HEK293 (cell line): ENCODE data around the gene LRRC74A.

Experiments used
- KLF10 ChIP-seq: fragments of 450-650 bp; IDR thresholded peaks from 2 replicates; pipeline ENCODE4 v1.5.1; 2018; ENCODE audit warnings: missing biosample characterization, mild to moderate bottlenecking, missing genetic modification characterization
- KLF8 ChIP-seq: fragments of 450-650 bp; formaldehyde crosslinking; IDR thresholded peaks from 2 replicates; pipeline ENCODE4 v1.5.1; 2016; ENCODE audit warnings: missing biosample characterization, missing genetic modification characterization
- MYNN ChIP-seq: fragments of 450-650 bp; formaldehyde crosslinking; IDR thresholded peaks from 2 replicates; pipeline ENCODE4 v1.5.1; 2016; ENCODE audit warnings: missing biosample characterization, missing genetic modification characterization, borderline replicate concordance
- WT1 ChIP-seq: fragments of 450-650 bp; formaldehyde crosslinking; IDR thresholded peaks from 2 replicates; pipeline ENCODE4 v1.5.1; 2016; ENCODE audit warnings: missing biosample characterization, missing genetic modification characterization
- ZBTB20 ChIP-seq: fragments of 450-650 bp; formaldehyde crosslinking; IDR thresholded peaks from 2 replicates; pipeline ENCODE4 v1.5.1; 2016; ENCODE audit warnings: missing biosample characterization, missing genetic modification characterization
- ZBTB48 ChIP-seq: fragments of 450-650 bp; formaldehyde crosslinking; IDR thresholded peaks from 2 replicates; pipeline ENCODE4 v1.5.1; 2016; ENCODE audit warnings: missing biosample characterization, missing genetic modification characterization
- ZFP69B ChIP-seq: fragments of 450-650 bp; formaldehyde crosslinking; IDR thresholded peaks from 2 replicates; pipeline ENCODE4 v1.5.1; 2016; ENCODE audit warnings: missing biosample characterization, missing genetic modification characterization
- ZNF140 ChIP-seq: fragments of 450-650 bp; formaldehyde crosslinking; IDR thresholded peaks from 2 replicates; pipeline ENCODE4 v1.5.1; 2016; ENCODE audit warnings: missing biosample characterization, missing genetic modification characterization
- ZNF148 ChIP-seq: fragments of 450-650 bp; formaldehyde crosslinking; IDR thresholded peaks from 2 replicates; pipeline ENCODE4 v1.5.0; 2017; ENCODE audit warnings: missing biosample characterization, missing genetic modification characterization, borderline replicate concordance
- ZNF169 ChIP-seq: fragments of 450-650 bp; formaldehyde crosslinking; IDR thresholded peaks from 2 replicates; pipeline ENCODE4 v1.5.1; 2016; ENCODE audit warnings: missing biosample characterization, missing genetic modification characterization
- ZNF174 ChIP-seq: fragments of 450-650 bp; formaldehyde crosslinking; IDR thresholded peaks from 2 replicates; pipeline ENCODE4 v1.5.0; 2017; ENCODE audit warnings: missing biosample characterization, mild to moderate bottlenecking, missing genetic modification characterization
- ZNF184 ChIP-seq: fragments of 450-650 bp; IDR thresholded peaks from 2 replicates; pipeline ENCODE4 v1.5.1; 2018; ENCODE audit warnings: missing biosample characterization, mild to moderate bottlenecking, missing genetic modification characterization
- ZNF266 ChIP-seq: fragments of 450-650 bp; formaldehyde crosslinking; IDR thresholded peaks from 2 replicates; pipeline ENCODE4 v1.5.1; 2016; ENCODE audit warnings: missing biosample characterization, missing genetic modification characterization, low read depth
- ZNF335 ChIP-seq: fragments of 450-650 bp; formaldehyde crosslinking; conservative IDR thresholded peaks from 2 replicates; pipeline ENCODE4 v1.5.1; 2016; ENCODE audit warnings: missing biosample characterization, missing genetic modification characterization
- ZNF354C ChIP-seq: fragments of 450-650 bp; formaldehyde crosslinking; IDR thresholded peaks from 2 replicates; pipeline ENCODE4 v1.5.1; 2016; ENCODE audit warnings: missing biosample characterization, missing genetic modification characterization, low read depth, borderline replicate concordance
- ZNF362 ChIP-seq: fragments of 450-650 bp; formaldehyde crosslinking; IDR thresholded peaks from 2 replicates; pipeline ENCODE4 v1.5.1; 2016; ENCODE audit warnings: missing biosample characterization, missing genetic modification characterization
- ZNF37A ChIP-seq: fragments of 450-650 bp; IDR thresholded peaks from 2 replicates; pipeline ENCODE4 v1.5.1; 2018; ENCODE audit warnings: missing biosample characterization, missing genetic modification characterization
- ZNF391 ChIP-seq: fragments of 450-650 bp; formaldehyde crosslinking; IDR thresholded peaks from 2 replicates; pipeline ENCODE4 v1.5.1; 2016; ENCODE audit warnings: low read depth, missing biosample characterization, missing genetic modification characterization, borderline replicate concordance
- ZNF416 ChIP-seq: fragments of 450-650 bp; formaldehyde crosslinking; IDR thresholded peaks from 2 replicates; pipeline ENCODE4 v1.5.1; 2016; ENCODE audit warnings: missing biosample characterization, missing genetic modification characterization
- ZNF433 ChIP-seq: fragments of 450-650 bp; formaldehyde crosslinking; IDR thresholded peaks from 2 replicates; pipeline ENCODE4 v1.5.1; 2016; ENCODE audit warnings: missing biosample characterization, missing genetic modification characterization, low read depth
- ZNF571 ChIP-seq: fragments of 450-650 bp; formaldehyde crosslinking; IDR thresholded peaks from 2 replicates; pipeline ENCODE4 v1.5.0; 2017; ENCODE audit warnings: missing biosample characterization, missing genetic modification characterization
- ZNF596 ChIP-seq: fragments of 450-650 bp; IDR thresholded peaks from 2 replicates; pipeline ENCODE4 v1.5.0; 2018; ENCODE audit warnings: missing biosample characterization, mild to moderate bottlenecking, missing genetic modification characterization, moderate library complexity
- ZNF600 ChIP-seq: fragments of 450-650 bp; formaldehyde crosslinking; IDR thresholded peaks from 2 replicates; pipeline ENCODE4 v1.5.1; 2016; ENCODE audit warnings: missing biosample characterization, missing genetic modification characterization
- ZNF629 ChIP-seq: fragments of 450-650 bp; formaldehyde crosslinking; IDR thresholded peaks from 2 replicates; pipeline ENCODE4 v1.5.1; 2017; ENCODE audit warnings: missing biosample characterization, missing genetic modification characterization
- ZSCAN23 ChIP-seq: fragments of 450-650 bp; formaldehyde crosslinking; IDR thresholded peaks from 2 replicates; pipeline ENCODE4 v1.5.1; 2016; ENCODE audit warnings: missing biosample characterization, missing genetic modification characterization
- ZSCAN30 ChIP-seq: fragments of 450-650 bp; IDR thresholded peaks from 2 replicates; pipeline ENCODE4 v1.5.1; 2018; ENCODE audit warnings: missing biosample characterization, mild to moderate bottlenecking, missing genetic modification characterization, moderate library complexity
- TF ChIP-seq, protein P1 (sequence below): fragments of 450-650 bp; formaldehyde crosslinking; IDR thresholded peaks from 2 replicates; pipeline ENCODE4 v1.5.1; 2016; ENCODE audit warnings: missing biosample characterization, missing genetic modification characterization
- TF ChIP-seq, protein P2 (sequence below): fragments of 450-650 bp; formaldehyde crosslinking; IDR thresholded peaks from 2 replicates; pipeline ENCODE4 v1.5.1; 2016; ENCODE audit warnings: missing biosample characterization, missing genetic modification characterization
- TF ChIP-seq, protein P3 (sequence below): fragments of 450-650 bp; formaldehyde crosslinking; IDR thresholded peaks from 2 replicates; pipeline ENCODE4 v1.5.1; 2016; ENCODE audit warnings: missing biosample characterization, missing genetic modification characterization
- TF ChIP-seq, protein P4 (sequence below): fragments of 450-650 bp; formaldehyde crosslinking; IDR thresholded peaks from 2 replicates; pipeline ENCODE4 v1.5.1; 2017; ENCODE audit warnings: missing biosample characterization, mild to moderate bottlenecking, missing genetic modification characterization, moderate library complexity

Gene LRRC74A

DNA sequence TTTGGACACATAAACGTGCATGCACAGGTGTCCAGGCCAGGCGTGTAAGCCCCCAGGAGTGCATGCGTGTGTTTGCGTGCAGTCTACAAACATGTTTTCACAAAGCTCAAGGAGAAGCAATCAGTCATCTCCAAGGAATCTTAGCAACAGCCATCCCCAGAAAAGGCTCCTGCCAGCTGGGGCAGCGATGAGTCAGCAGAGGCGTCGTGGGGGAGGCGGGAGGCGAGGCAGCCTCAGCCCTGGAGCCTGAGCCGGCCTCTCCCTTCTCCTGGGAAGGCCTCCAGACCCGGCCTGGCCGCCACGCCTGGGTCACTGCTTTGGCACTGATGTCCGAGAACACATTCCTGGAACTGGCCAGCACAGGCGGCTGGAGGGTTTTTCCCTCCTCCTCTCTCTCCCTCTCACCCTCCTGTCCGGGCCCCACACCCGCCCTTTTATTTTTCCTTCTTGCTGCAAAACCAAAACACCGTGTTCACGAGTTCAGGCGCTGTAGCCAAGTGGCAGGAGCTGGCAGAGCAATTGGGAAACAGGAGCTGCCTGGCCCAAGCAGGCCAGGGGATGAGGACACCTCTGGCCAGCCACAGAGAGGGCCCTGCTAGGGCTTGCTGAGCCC is 92.7 kb downstream of the LRRC74A start (continued):
- TF ChIP-seq ZNF184 (tag by site-specific recombination) (no peak), ZNF362 (tag by site-specific recombination) (no peak), ZNF571 (tag by site-specific recombination) (no peak), ZNF148 (no peak), ZBTB48 (peak; percentile 58; the same call in 1 of the 2 replicates), KLF10 (peak; percentile 68; the same call in 1 of the 2 replicates), ZNF335 (tag by site-specific recombination) (peak; percentile 77), ZNF354C (tag by site-specific recombination) (no peak), ZNF433 (tag by site-specific recombination) (no peak), KLF8 (tag by site-specific recombination) (peak; percentile 74; the same call in 1 of the 2 replicates), ZFP69B (tag by site-specific recombination) (peak; percentile 89; the same call in 1 of the 2 replicates), ZNF169 (no peak), ZNF140 (tag by site-specific recombination) (no peak), ZNF416 (no peak), ZNF596 (tag by site-specific recombination) (no peak), MYNN (tag by site-specific recombination) (no peak), ZSCAN30 (peak; percentile 91), ZNF37A (tag by site-specific recombination) (no peak), WT1 (peak; percentile 58; the same call in 1 of the 2 replicates), ZNF600 (tag by site-specific recombination) (peak; percentile 94), ZBTB20 (tag by site-specific recombination) (no peak; the same call in 1 of the 2 replicates), ZNF266 (tag by site-specific recombination) (no peak), ZNF391 (tag by site-specific recombination) (no peak), ZNF174 (tag by site-specific recombination) (no peak), ZNF629 (tag by site-specific recombination) (peak; percentile 58), ZSCAN23 (tag by site-specific recombination) (no peak)
- TF ChIP-seq, protein P1, sequence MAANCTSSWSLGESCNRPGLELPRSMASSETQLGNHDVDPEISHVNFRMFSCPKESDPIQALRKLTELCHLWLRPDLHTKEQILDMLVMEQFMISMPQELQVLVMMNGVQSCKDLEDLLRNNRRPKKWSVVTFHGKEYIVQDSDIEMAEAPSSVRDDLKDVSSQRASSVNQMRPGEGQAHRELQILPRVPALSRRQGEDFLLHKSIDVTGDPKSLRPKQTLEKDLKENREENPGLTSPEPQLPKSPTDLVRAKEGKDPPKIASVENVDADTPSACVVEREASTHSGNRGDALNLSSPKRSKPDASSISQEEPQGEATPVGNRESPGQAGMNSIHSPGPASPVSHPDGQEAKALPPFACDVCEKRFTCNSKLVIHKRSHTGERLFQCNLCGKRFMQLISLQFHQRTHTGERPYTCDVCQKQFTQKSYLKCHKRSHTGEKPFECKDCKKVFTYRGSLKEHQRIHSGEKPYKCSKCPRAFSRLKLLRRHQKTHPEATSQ = no peak
- TF ChIP-seq, protein P2, sequence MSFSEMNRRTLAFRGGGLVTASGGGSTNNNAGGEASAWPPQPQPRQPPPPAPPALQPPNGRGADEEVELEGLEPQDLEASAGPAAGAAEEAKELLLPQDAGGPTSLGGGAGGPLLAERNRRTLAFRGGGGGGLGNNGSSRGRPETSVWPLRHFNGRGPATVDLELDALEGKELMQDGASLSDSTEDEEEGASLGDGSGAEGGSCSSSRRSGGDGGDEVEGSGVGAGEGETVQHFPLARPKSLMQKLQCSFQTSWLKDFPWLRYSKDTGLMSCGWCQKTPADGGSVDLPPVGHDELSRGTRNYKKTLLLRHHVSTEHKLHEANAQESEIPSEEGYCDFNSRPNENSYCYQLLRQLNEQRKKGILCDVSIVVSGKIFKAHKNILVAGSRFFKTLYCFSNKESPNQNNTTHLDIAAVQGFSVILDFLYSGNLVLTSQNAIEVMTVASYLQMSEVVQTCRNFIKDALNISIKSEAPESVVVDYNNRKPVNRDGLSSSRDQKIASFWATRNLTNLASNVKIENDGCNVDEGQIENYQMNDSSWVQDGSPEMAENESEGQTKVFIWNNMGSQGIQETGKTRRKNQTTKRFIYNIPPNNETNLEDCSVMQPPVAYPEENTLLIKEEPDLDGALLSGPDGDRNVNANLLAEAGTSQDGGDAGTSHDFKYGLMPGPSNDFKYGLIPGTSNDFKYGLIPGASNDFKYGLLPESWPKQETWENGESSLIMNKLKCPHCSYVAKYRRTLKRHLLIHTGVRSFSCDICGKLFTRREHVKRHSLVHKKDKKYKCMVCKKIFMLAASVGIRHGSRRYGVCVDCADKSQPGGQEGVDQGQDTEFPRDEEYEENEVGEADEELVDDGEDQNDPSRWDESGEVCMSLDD (tag by site-specific recombination) = 0 out of 2 replicates have a peak, but pooled peaks have one; percentile 22
- TF ChIP-seq, protein P3, sequence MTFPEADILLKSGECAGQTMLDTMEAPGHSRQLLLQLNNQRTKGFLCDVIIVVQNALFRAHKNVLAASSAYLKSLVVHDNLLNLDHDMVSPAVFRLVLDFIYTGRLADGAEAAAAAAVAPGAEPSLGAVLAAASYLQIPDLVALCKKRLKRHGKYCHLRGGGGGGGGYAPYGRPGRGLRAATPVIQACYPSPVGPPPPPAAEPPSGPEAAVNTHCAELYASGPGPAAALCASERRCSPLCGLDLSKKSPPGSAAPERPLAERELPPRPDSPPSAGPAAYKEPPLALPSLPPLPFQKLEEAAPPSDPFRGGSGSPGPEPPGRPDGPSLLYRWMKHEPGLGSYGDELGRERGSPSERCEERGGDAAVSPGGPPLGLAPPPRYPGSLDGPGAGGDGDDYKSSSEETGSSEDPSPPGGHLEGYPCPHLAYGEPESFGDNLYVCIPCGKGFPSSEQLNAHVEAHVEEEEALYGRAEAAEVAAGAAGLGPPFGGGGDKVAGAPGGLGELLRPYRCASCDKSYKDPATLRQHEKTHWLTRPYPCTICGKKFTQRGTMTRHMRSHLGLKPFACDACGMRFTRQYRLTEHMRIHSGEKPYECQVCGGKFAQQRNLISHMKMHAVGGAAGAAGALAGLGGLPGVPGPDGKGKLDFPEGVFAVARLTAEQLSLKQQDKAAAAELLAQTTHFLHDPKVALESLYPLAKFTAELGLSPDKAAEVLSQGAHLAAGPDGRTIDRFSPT (tag by site-specific recombination) = peak; percentile 79
- TF ChIP-seq, protein P4, sequence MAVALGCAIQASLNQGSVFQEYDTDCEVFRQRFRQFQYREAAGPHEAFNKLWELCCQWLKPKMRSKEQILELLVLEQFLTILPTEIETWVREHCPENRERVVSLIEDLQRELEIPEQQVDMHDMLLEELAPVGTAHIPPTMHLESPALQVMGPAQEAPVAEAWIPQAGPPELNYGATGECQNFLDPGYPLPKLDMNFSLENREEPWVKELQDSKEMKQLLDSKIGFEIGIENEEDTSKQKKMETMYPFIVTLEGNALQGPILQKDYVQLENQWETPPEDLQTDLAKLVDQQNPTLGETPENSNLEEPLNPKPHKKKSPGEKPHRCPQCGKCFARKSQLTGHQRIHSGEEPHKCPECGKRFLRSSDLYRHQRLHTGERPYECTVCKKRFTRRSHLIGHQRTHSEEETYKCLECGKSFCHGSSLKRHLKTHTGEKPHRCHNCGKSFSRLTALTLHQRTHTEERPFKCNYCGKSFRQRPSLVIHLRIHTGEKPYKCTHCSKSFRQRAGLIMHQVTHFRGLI = no peak
